ENCODE data around the gene TMEM175.

Gene TMEM175

DNA sequence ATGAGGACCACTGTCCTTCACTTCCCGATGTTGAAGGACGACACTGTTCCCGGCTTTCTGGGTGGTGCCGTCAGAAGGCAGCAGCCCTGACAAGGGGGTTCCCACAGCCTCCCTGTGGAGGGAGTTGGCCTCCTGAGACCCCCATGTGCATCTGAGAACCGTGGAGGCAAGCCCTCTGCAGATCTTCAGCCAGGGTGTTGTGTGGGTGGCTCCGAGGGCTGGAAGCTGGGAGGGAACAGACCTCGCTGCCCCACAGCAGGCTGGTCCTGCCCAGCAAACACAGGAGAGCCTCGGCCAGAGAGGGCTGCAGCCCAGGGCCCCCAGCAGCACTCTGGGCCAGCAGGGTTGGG is 24.9 kb downstream of the TMEM175 start:
- FAIRE-seq = no peak
- no peak for DNase-seq (ENCODE audit: insufficient read length, low spot score)

DNA sequence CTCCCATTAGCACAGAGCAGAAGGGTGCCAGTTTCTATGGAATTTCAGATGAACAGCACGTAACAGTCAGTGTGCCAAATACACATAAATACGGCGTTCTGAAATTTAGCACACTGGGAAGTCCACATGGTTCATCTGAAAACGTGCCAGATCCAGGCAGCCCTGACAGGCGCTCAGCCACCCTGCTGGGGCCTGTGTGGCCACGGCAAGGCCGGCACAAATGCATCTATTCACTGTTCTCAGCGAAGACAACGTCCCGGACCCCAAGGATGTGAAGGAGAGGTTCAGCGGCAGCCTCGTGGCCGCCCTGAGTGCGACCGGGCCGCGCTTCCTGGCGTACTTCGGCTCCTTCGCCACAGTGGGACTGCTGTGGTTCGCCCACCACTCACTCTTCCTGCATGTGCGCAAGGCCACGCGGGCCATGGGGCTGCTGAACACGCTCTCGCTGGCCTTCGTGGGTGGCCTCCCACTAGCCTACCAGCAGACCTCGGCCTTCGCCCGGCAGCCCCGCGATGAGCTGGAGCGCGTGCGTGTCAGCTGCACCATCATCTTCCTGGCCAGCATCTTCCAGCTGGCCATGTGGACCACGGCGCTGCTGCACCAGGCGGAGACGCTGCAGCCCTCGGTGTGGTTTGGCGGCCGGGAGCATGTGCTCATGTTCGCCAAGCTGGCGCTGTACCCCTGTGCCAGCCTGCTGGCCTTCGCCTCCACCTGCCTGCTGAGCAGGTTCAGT is 25.5 kb downstream of the TMEM175 start:
- no peak for DNase-seq (ENCODE audit: insufficient read length, low spot score)
- no peak for FAIRE-seq

DNA sequence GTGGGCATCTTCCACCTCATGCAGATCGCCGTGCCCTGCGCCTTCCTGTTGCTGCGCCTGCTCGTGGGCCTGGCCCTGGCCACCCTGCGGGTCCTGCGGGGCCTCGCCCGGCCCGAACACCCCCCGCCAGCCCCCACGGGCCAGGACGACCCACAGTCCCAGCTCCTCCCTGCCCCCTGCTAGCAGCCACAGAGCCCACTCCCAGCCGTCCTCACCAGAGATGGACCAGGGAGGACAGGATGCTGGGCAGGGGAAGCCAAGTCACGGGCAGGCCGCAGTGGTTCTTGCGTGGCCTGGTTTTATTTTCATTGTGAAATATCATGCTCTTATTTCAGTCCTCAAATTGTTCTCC is 26.0 kb downstream of the TMEM175 start:
- DNase-seq (ENCODE audit: insufficient read length, low spot score) (no peak), FAIRE-seq (no peak)

DNA sequence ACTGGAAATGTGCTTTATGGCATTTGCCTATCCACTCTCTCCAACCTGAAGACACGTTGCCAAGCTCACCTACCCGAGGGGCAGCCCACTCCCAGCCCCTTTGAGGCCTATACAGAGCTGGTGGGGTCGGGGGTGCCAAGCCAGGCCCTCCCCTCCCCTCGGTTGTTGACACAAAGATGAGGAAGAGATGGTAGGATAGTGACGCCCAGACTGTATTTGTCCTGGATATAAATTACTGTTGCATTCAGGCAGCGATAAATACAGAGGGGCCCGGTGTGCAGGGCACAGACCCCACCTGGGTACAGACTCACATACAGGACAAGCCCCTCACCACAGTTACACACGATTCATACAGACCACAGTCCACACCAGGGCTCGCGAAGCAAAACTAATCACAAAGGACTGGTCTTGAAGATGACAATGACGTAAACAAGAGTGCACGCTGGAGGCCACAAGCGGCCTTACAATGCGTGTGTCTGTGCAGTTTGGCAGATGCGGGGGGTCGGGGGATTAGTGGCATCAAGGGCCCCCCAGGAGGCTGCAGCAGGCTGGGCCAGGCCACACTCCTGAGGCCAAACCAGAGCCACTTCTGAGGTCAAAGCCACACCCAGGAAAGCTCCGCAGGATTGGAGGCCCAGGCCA is 26.6 kb downstream of the TMEM175 start:
- FAIRE-seq (no peak), DNase-seq (ENCODE audit: insufficient read length, low spot score) (no peak)

DNA sequence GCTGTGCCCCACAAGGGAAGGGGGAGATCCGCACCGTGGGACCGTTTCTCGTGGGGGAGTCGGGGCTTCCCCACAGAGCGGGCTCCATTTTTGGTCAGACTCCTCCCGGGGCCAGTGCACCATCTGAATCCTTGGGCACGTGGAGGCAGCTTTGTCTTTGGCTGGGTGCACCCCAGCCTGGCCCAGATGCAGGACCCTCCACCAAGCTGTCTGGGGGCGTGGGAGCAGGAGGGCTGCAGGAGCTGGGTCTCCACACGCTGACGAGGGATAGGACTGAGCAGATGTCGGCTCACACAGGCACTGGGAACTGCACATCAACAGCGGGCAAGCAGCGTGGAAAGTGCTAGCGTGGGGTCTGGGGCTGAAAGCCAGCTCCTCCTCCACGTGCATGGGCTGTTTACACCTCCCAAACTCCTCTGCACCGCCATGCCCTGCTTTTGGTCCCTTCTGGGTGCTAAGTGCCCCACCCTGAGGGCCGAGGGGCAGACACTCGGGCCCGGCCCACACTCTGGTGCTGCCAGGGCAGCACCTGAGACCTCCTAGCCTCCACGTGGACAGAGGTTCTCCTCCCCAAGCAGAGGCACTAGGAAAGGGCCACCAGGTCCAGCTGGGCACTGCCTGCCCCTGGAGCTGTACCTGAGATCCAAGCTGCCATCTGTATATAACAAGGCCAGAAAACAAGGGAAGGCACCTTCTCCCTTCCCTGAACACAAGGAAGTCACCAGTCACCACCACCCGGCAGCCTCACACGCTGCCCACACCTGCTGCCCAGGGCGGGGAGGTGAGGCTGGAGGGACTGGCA is 27.3 kb downstream of the TMEM175 start:
- FAIRE-seq = no peak
- DNase-seq (ENCODE audit: insufficient read length, low spot score) = no peak

DNA sequence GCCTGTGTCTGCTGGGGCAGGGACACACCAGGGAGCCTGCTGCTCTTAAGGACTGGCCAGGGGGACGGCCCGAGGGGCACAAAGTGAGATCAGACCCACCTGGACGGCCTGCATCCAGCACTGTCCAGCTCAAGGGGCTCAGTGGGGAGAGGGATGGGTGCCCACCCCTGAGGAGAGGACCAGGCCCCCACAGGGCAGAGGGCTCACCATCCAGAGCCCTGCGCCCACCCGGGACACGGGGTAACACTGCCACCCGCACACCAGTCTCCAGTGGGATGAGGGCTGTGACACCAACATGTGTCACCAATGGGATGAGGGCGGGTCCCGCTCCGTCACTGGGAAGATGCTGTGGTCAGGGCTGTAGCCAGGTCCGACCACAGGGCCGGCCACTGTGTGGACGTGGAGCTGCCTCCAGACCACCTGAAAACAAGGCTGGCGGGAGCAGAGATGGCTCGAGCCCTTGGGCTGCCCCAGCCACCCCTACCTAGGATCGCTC is 27.9 kb downstream of the TMEM175 start:
- FAIRE-seq (no peak), DNase-seq (ENCODE audit: insufficient read length, low spot score) (no peak)

DNA sequence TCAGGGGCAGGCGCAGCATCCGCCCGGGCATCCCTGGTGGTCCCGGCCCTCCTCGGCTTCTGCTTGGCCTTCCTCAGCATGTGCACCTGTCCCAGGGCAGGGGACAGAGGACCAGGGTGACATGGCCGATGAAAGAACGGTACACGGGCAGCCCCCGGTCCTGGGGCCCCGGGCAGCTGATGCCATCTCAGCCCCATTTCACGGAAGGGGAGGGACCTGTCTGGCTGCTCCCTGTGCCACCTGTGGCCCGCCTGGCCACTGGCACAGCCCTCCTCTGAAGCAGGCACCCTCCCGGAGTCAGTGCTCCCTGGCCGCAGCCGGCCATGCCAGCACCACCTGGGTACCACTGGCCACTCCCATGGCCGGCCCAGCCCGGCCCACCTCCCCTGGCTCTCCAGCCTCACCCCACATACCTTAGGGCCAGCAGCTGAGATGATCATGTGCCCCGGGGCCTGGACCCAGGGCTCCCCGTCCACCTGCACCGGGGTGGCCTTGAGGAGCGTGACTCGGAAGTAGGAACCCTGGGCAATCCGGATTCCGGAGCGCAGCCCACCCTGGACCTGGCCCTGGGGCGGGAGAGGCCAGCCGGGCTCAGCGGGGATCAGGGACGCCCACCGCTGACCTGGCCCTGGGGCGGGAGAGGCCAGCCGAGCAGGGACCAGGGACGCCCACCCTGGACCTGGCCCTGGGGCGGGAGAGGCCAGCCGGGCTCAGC is 28.5 kb downstream of the TMEM175 start:
- no peak for FAIRE-seq
- no peak for DNase-seq (ENCODE audit: insufficient read length, low spot score)

DNA sequence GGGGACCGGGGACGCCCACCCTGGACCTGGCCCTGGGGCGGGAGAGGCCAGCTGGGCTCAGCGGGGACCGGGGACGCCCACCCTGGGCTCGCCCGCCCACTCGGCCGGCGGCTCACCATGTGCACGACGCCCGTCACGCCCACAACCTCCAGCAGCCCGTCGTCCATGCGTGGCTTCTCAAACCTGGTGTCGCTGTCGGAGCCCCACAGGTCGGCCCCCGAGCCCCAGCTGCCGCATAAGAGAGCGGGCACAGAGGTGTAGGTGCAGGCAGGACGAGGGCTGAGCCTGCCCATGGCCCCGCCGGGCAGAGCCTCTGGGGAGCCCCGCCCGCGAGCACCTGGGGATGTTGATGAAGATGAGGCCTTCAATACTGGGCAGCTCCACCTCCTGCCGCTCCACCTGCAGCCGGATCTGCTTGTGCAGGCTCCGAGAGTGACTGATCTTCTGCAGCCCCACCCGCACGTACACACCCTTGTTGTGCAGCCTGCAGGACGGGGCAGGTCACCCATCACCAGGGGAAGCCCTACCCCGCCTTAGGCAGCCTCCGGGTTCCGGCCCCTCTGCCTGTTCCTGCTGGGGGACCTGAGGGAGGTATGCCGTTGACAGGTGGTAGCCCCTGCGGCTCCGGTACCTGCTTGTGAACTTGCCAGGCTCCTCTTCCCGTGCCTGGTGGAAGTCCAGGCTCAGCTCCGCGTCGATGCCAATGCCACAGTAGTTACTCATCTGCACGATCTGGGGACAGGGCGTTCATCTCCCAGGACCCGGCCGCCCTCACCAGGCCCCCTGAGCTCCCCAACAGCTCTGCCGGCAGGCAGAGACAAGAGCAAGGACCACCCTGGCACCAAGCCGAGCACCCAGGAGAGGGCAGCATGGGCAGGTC is 29.3 kb downstream of the TMEM175 start:
- no peak for FAIRE-seq
- no peak for DNase-seq (ENCODE audit: insufficient read length, low spot score)

DNA sequence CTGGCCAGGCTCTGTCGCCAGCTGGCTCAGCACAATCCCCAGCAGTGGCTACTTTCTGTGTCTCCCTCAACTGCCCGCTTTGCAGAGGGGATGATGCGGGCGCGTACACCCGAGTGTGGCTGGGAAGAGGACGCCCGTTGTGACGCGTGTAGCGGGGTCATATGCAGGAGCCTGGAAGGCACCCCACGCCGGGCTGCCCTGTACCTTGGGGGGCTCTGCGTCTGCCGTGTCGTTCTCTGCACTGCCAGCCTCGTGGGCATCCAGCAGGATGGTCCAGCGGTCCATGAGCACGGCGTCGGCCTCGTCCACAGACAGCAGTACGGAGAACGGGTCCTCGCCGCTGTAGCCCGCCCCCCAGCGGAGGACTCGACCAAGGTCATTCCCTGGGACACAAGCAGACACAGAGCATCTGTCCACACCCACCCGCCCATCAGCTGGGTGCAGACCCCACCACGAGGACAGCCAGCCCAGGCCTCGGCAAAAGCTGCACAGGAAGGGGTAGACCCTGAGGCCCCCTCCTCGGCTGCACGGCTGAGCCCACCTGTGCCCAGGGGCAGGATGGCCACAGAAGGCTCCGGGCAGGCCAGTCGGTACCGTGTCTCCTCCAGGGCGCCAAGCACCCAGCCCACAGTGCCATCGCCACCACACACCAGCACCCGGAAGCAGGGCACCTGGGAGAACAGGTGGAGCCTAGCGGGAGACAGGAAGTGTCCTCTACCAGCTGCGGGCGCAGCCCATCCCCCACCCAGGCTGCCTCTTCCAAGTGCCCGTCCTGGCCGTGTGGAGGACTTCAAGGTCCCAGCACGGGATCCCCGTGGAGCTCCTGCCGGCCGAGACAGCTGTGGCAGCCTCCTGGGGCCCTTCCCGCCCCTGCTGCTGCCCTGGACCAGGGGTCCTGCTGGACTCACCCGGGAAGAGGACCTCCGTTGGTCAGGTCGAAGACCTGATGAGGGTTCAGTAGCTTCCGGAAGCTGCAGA is 30.3 kb downstream of the TMEM175 start:
- no peak for DNase-seq (ENCODE audit: insufficient read length, low spot score)

DNA sequence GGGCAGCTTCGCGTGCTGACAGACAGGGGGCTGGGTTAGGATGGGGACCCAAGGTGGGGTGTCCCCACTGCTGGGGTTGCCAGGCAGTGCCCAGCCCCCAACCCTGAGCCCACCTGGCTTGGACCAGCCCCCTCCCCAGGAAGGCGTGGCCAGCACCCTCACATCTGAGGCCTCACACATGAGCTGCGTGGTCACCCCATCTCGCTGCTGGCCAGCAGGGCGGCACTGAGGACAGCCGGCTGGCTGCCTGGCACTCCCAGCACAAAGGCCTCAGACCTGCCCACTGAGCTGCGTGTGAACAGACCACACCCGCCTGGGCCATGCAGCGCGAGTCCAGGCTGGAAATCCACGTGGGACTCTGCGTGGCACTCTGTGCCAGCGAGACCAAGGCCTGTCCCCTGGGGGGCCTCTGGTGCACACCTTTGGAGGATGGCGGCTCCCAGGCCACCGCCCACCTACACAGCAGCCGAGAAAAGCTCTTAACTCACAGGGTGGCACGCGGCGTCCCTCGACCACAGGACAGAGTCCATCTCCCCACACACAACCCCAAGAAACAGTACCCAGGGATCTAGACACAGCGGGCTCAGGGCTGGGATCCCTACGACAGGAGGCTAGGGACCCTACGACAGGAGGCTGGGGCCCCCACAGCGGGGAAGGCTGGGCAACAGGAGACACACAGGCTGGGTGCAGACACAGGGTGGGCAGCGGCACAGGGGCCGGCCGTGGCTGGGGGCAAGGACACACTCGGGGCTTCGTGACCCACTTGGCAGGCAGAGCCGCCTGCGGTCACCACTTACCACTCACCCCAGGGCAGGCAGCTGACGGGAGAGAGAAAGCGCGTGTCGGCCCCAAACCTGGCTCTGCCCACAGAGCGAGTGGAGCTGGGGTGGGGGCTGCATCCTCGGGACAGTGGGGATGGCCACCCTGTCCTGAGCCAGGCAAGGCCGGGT is 31.3 kb downstream of the TMEM175 start:
- FAIRE-seq (no peak), DNase-seq (ENCODE audit: insufficient read length, low spot score) (no peak)

More for the DNA sequence above, 30.3 kb downstream of the TMEM175 start:
- no peak for FAIRE-seq

DNA sequence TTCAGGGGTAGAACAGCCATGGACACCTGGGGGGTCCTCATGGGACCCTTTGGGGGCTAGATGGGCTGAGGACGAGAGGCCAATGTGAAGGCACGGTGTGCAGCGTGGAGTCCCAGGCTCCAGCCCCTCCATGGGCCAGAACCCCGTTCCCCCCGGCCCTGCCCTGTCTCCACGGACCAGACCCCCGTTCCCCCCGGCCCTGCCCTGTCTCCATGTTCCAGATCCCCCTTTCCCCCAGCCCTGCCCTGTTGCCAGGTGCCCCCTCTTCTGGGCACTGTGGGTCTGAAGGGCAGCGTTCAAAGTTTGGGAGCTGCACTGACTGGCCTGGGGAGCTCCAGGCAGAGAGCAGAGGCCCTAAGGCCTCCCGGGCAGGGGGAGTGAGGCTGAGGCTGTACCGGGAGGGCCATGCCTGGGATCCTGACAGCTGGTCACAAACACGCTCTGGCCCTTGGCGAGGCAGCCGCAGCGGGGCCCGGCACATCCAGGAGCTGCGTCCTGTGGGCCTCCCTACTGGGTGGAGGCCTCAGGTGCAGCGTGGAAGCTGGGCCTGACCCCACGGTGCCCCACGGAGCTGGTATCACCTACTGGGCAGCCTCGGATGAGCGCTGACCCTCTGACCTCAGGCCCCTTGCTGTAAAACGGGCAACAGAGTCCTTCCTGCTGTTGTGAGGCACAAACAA is 32.2 kb downstream of the TMEM175 start:
- FAIRE-seq (no peak), DNase-seq (ENCODE audit: insufficient read length, low spot score) (no peak)

DNA sequence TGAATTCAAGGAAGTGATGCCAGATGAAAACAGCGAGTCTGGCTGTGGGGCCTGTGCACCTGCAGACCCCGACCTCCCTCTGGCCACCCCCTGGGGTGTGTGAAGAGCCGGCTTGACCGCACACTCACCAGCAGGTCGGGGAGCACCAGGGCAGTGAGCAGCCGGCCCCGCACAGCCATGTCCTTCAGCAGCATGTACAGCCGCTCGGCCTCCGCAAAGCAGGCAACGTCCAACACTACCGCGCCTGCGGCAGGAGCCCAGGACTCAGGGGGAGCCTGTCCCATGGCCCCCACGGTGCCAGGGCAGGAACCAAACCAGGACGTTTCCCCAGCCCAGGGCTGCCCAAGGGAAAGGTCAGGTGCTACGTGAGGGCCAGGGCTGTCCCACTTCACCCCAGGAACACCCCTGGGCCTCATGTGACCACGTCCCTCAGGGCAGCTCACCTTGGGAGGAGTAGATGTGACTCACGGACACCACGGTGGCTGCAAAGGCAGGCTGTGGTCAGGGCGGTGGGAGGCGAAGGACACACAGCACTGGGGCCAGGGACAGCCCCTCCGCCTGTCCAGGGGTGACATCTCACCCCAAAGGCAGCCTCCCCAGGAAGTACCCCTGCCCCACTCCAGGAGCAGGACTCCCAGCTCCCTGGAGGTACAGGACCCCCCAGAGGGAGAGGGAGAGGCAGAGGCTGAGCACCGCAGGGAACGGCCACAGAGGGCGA is 32.9 kb downstream of the TMEM175 start:
- DNase-seq (ENCODE audit: insufficient read length, low spot score) = no peak
- no peak for FAIRE-seq

DNA sequence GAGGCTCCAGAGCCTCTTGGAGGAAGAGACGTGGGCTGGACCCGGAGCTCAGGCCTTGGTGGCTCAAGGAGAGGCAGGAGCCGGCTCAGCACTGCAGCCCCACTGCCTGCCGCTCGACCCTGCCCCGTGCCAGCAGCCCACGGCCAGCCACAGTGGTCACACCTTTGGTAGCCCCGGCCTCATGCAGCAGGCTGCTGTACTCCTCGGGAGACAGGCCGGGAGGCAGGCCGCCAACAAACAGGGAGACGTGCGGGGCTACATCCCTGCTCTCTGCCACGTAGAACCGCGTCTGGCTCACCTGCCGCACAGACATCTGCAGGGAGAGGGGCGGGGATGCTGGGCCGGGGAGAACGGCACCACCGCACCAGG is 33.5 kb downstream of the TMEM175 start:
- no peak for FAIRE-seq
- no peak for DNase-seq (ENCODE audit: insufficient read length, low spot score)

DNA sequence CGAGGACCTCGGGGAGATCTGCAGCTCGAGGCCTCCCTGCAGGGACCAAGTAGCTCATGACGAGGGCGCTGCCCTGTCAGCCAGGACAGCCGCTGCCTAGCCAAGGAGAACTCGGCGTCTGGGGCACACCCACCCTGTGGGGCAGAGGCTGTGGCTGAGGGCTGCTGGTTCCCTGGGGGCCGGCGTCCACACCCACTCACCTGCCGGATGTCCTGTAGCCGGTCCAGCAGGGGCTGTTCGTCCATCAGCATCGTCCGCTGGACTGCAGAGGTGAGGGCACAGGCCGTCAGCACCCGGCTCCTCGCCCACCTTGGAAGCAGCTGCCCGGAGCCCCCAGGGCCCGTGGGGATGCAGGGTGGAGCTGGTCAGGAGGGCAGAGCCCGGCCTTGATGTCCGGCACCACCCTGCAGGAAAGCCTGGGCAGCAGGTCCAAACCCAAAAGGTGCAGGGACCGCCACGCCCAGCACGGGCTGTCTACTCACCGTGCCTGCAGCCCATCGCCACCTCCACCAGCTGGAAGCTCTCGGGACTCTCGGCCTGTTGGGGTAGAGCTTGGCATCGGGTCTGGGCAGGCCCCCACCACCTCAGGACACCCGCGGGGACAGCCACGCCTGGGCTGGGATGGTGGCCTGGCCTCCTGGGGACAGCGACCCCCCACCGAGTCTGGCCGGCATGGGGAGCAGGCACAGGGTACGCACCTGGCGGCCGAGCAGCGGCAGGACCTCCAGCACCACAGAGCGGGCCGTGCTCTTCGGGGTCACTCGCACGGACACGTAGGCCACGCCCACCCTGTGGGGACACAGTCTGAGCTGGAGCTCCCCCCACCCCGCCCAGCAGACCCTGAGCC is 34.2 kb downstream of the TMEM175 start:
- DNase-seq (ENCODE audit: insufficient read length, low spot score) (no peak), FAIRE-seq (no peak)

DNA sequence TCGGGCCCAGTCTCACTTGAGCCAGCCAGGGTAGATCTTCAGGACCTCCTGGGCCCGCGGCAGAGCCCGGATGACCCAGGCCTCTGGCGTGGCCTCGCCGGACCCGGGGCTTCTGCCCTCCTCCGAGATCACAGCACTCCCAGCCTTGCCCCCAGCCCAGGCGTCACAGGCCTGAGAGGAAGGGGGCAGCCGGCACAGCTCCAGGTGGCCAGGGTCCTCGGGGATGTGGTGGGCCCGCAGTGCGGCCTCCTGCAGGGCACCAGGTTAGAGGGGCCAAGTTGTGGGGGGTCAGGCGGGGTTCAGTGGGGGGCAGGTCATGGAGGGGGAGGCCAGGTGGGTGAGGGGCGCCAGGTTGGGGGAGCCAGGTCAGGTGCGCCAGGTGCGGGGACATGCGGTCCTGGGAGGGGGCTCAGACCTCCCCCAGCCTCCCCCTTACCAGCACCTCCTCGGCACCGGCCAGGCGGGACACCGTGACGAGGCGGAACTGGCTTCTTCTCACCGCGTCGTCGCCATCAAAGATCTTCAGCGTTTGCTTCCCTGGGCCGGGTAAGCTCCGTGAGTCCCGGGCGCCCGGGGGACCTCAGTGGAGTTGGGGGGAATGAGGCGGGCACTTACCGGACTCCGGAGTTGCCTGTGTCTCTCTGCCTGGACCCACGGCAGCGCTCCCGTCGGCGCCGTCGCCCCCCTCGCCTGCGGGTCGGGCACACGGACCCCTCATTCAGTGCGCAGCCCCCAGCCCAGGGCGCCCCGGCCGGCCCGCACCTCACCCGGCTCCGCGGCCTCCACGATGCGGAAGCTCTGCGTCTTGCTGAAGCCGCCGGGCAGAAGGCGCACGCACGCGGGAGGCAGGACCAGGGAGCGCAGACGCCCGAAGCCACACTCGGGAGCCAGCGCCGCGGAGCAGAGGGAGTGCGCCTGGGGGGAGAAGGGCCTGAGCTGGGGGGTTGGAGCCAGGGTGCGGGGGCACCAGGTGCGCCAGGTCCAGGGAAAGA is 35.1 kb downstream of the TMEM175 start:
- no peak for FAIRE-seq
- no peak for DNase-seq (ENCODE audit: insufficient read length, low spot score)
